Right renal cortex interstitium (tissue), 3 donors: ENCODE results near the gene MYO5C. TPM values are rescaled to one million over a fixed set of nuclear protein-coding genes. Genes with fewer than 3 reads are reported as not detected.

Experiments
- DNase-seq, 3 donors: peaks; one replicate each; pipeline ENCODE4 v3.0.0-alpha.2; 2013; ENCODE audit warnings: low read depth in 3 of 3, low spot score in 2 of 3
- polyA plus RNA-seq, 3 donors: library from polyadenylated mRNA; unstranded; fragments of 120-200 nt; gene quantifications; one replicate each; pipeline ENCODE4 v1.2.1, GENCODE V29; 2013; ENCODE audit not compliant: insufficient read length in 3 of 3

MYO5C gene
- polyA plus RNA-seq, 3 donors = 20.6 to 22.0 (median 20.8) TPM

- no peak for DNase-seq
These were observed 74.5 kb downstream of the MYO5C start for GRCh38 chr15:52220937-52221660.

GRCh38 chr15:52220251-52220650 is 75.4 kb downstream of the MYO5C start:
- DNase-seq = no peak

- DNase-seq = no peak
These were observed 76.8 kb downstream of the MYO5C start for GRCh38 chr15:52218816-52219215.

- no peak for DNase-seq
These were observed 77.2 kb downstream of the MYO5C start for GRCh38 chr15:52218371-52218770.

GRCh38 chr15:52217186-52217585 is 78.4 kb downstream of the MYO5C start:
- no peak for DNase-seq

- DNase-seq = no peak
These were observed 81.1 kb downstream of the MYO5C start for GRCh38 chr15:52214553-52214952.

- no peak for DNase-seq
These were observed 82.4 kb downstream of the MYO5C start for GRCh38 chr15:52213206-52213605.

- no peak for DNase-seq
These were observed 87.2 kb downstream of the MYO5C start for GRCh38 chr15:52208306-52208946.

GRCh38 chr15:52207191-52207590 is 88.4 kb downstream of the MYO5C start:
- DNase-seq = no peak

- DNase-seq = no peak
These were observed 89.2 kb downstream of the MYO5C start for GRCh38 chr15:52206446-52206845.

GRCh38 chr15:52204657-52205056 is 90.9 kb downstream of the MYO5C start:
- DNase-seq = no peak

- no peak for DNase-seq
These were observed 94.7 kb downstream of the MYO5C start for GRCh38 chr15:52200831-52201365.

GRCh38 chr15:52199271-52199670 is 96.3 kb downstream of the MYO5C start:
- no peak for DNase-seq

- DNase-seq = no peak
These were observed 98.7 kb downstream of the MYO5C start for GRCh38 chr15:52196891-52197290.

- DNase-seq = no peak
These were observed 101.8 kb downstream of the MYO5C start for GRCh38 chr15:52193791-52194190.

GRCh38 chr15:52193321-52193720 is 102.3 kb downstream of the MYO5C start:
- DNase-seq = no peak

GRCh38 chr15:52191207-52191606 is 104.4 kb downstream of the MYO5C start, which contains the start of gene GNB5:
Gene GNB5, minus strand, starts transcription at chr15:52191392. Its CDS starts 6,716 bp downstream, at chr15:52184676.
- no peak for DNase-seq

- DNase-seq = no peak
These were observed 108.7 kb downstream of the MYO5C start for GRCh38 chr15:52186651-52187486.

- no peak for DNase-seq
These were observed 110.4 kb downstream of the MYO5C start for GRCh38 chr15:52185151-52185561.

- DNase-seq = no peak
These were observed 110.9 kb downstream of the MYO5C start for GRCh38 chr15:52184721-52185120.

- DNase-seq = no peak
These were observed 111.9 kb downstream of the MYO5C start for GRCh38 chr15:52183562-52184173.
